ENCODE results near the gene RNF213. TPM values are rescaled to one million over a fixed set of nuclear protein-coding genes. Genes with fewer than 3 reads are reported as not detected.

Gene RNF213
- total and polyA plus RNA-seq, 10 donors = 36.7 to 481 (median 337) TPM

DNA sequence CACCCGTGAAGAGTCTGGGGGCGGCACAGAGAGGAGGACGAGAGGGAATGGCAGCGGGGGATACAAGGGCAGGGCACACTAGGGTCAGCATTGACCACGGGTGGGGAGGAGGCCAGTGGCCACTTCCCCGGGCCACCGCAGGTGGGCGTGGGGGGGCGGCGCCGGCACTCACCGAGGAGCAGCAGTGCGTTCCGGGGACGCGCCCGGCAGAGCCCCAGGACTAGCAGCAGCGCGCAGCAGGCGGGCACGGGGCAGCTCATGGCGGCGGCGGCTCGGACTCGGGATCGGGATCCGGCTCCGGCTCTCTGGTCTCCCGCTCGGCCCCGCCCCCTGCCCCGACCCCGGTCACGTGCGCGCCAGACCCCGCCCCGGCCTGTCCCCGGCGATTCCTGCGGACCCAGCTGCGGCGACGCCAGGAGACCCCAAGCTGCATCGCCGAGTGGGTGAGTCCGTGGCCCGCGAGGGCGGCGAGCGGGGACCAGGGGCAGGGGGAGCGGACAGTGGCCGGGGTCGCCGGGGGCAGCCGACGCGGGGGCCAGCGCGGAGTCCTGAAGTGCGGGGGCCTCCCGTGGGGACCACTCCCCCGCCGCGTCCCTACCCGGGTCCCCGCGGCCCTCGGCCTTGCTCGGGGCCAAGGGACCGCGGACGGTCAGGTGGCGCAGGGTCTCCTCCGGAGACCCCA, 40.5 kb upstream of the RNF213 start, which contains the start of the genes SGSH and SLC26A11:
TSS of gene SGSH (minus strand) at position 280 of the 682 bp plus-strand sequence. CDS start at position 260, 20 bp downstream.
TSS of gene SLC26A11 (plus strand) at position 374 of the 682 bp plus-strand sequence. CDS start 1,134 bp downstream, outside the sequence.
- intact Hi-C loops (cut with DNase I; ENCODE audit: low total_unique reads) = no loop called here
- Histone ChIP-seq H3K27ac (peak within 1 kb of the TSS; percentile 81 to 97 (median 90)), H3K4me1 (peaks cover 12 to 69% (median 37%) of the 10 kb centered on the region in 6 donors), H3K9me3 (no peaks in the 10 kb centered on the region), H3K36me3 (peaks cover 0 to 48% (median 18%) of the 10 kb centered on the region in 6 donors), H3K4me3 (peak within 1 kb of the TSS; percentile 69 to 98 (median 88)), H3K27me3 (replicated peaks in 1 of 7) (peaks cover 0 to 16% (median 0%) of the 10 kb centered on the region in 7 donors)
- DNase-seq = peak; percentile 94
- peak; percentile 66 to 79 (median 74) for TF ChIP-seq POLR2AphosphoS5 (IDR thresholded peaks at IDR 0.05)
- peak in 1 of 11 experiments; percentile 7 for TF ChIP-seq CTCF (IDR thresholded peaks at IDR 0.05 in 8 of 11, conservative IDR thresholded peaks at IDR 0.05 in 3 of 11)
- no peak for TF ChIP-seq POLR2A (IDR thresholded peaks at IDR 0.05)
- 0 to 1% (median 1%) methylated on average over 13 to 77 of the region's 77 CpGs for WGBS, 5 donors

DNA sequence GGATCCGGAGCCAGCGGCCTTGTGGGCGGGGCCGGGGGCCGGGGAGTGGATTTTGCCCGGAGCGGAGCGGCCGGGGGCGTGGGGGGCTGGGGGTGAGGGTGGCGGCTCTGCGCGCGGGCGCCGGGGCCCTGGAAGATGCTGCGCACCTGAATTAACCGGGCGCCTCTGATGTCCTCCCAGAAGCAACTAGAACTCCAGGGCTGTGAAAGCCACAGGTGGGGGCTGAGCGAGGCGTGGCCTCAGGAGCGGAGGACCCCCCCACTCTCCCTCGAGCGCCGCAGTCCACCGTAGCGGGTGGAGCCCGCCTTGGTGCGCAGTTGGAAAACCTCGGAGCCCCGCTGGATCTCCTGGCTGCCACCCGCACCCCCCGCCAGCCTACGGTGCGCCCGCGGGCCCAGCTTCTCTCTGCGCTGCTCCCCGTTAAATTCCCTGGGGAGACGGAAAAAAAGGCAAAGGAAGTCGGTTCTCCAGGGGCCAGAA, 39.9 kb upstream of the RNF213 start:
- Histone ChIP-seq H3K27ac (peak overlapping the region; percentile 81 to 97 (median 90)), H3K4me1 (peaks cover 12 to 69% (median 37%) of the 10 kb centered on the region in 6 donors), H3K27me3 (replicated peaks in 1 of 7) (peaks cover 0 to 16% (median 0%) of the 10 kb centered on the region in 7 donors), H3K36me3 (peaks cover 0 to 48% (median 13%) of the 10 kb centered on the region in 6 donors), H3K9me3 (no peaks in the 10 kb centered on the region), H3K4me3 (peak overlapping the region; percentile 69 to 98 (median 88))
- DNase-seq = no peak
- 8 to 33% (median 21%) methylated on average over 18 to 41 of the region's 41 CpGs for WGBS, 5 donors
- intact Hi-C loops (cut with DNase I; ENCODE audit: low total_unique reads) = no loop called here
- TF ChIP-seq POLR2AphosphoS5 (IDR thresholded peaks at IDR 0.05) = no peak
- TF ChIP-seq CTCF (IDR thresholded peaks at IDR 0.05 in 8 of 11, conservative IDR thresholded peaks at IDR 0.05 in 3 of 11) = no peak
- no peak for TF ChIP-seq POLR2A (IDR thresholded peaks at IDR 0.05)

- intact Hi-C loops (cut with DNase I; ENCODE audit: low total_unique reads) = no loop called here
- Histone ChIP-seq H3K27ac (peak overlapping the region in 1 of 8 donors; percentile 97), H3K4me1 (peaks cover 12 to 68% (median 37%) of the 10 kb centered on the region in 6 donors), H3K4me3 (peak overlapping the region in 7 of 8 donors; percentile 69 to 98 (median 88)), H3K27me3 (replicated peaks in 1 of 7) (peaks cover 0 to 16% (median 0%) of the 10 kb centered on the region in 7 donors), H3K36me3 (peaks cover 0 to 48% (median 8%) of the 10 kb centered on the region in 6 donors), H3K9me3 (no peaks in the 10 kb centered on the region)
- TF ChIP-seq CTCF (IDR thresholded peaks at IDR 0.05 in 8 of 11, conservative IDR thresholded peaks at IDR 0.05 in 3 of 11) (no peak), POLR2AphosphoS5 (IDR thresholded peaks at IDR 0.05) (no peak), POLR2A (IDR thresholded peaks at IDR 0.05) (no peak)
- 83 to 88% (median 86%) methylated on average over 24 to 29 of the region's 29 CpGs for WGBS, 5 donors
- DNase-seq = peak; percentile 74
Measured at GRCh38 chr17:80221351-80222105, 39.1 kb upstream of the RNF213 start.
